ENCODE data around the gene BANP.

The BANP gene

GRCh38 chr16:87955302-87956097, 4.3 kb downstream of the BANP start:
- Histone ChIP-seq H3K4me1 (ENCODE audit: control insufficient read depth, insufficient read depth, low read length) (peaks cover 18% of the 10 kb centered on the region), H3K27me3 (ENCODE audit: control insufficient read depth, insufficient read depth, low read length) (no peaks in the 10 kb centered on the region), H3K36me3 (ENCODE audit: control insufficient read depth, insufficient read depth, low read length) (no peaks in the 10 kb centered on the region), H3K9ac (ENCODE audit: low read length) (no peak overlapping the region), H3K9me3 (ENCODE audit: control insufficient read depth, low read length) (no peaks in the 10 kb centered on the region), H3K4me3 (ENCODE audit: low read length) (no peak overlapping the region)

- H3K4me3 ChIP-seq (ENCODE audit: low read length) = no peak overlapping the region
- no peaks in the 10 kb centered on the region for H3K36me3 ChIP-seq (ENCODE audit: control insufficient read depth, insufficient read depth, low read length)
- H3K27me3 ChIP-seq (ENCODE audit: control insufficient read depth, insufficient read depth, low read length) = no peaks in the 10 kb centered on the region
- no peak overlapping the region for H3K9ac ChIP-seq (ENCODE audit: low read length)
- peaks cover 18% of the 10 kb centered on the region for H3K4me1 ChIP-seq (ENCODE audit: control insufficient read depth, insufficient read depth, low read length)
- no peaks in the 10 kb centered on the region for H3K9me3 ChIP-seq (ENCODE audit: control insufficient read depth, low read length)
Observed at GRCh38 chr16:87956098-87956364, 4.8 kb downstream of the BANP start.

- Histone ChIP-seq H3K27me3 (ENCODE audit: control insufficient read depth, insufficient read depth, low read length) (no peaks in the 10 kb centered on the region), H3K4me3 (ENCODE audit: low read length) (no peak overlapping the region), H3K36me3 (ENCODE audit: control insufficient read depth, insufficient read depth, low read length) (no peaks in the 10 kb centered on the region), H3K4me1 (ENCODE audit: control insufficient read depth, insufficient read depth, low read length) (peaks cover 18% of the 10 kb centered on the region), H3K9me3 (ENCODE audit: control insufficient read depth, low read length) (no peaks in the 10 kb centered on the region), H3K9ac (ENCODE audit: low read length) (no peak overlapping the region)
Observed at GRCh38 chr16:87956365-87957231, 5.4 kb downstream of the BANP start.

GRCh38 chr16:87957296-87958094, 6.3 kb downstream of the BANP start:
- no peak overlapping the region for H3K9ac ChIP-seq (ENCODE audit: low read length)
- no peak overlapping the region for H3K4me3 ChIP-seq (ENCODE audit: low read length)
- no peaks in the 10 kb centered on the region for H3K27me3 ChIP-seq (ENCODE audit: control insufficient read depth, insufficient read depth, low read length)
- peaks cover 14% of the 10 kb centered on the region for H3K4me1 ChIP-seq (ENCODE audit: control insufficient read depth, insufficient read depth, low read length)
- H3K9me3 ChIP-seq (ENCODE audit: control insufficient read depth, low read length) = no peaks in the 10 kb centered on the region
- no peaks in the 10 kb centered on the region for H3K36me3 ChIP-seq (ENCODE audit: control insufficient read depth, insufficient read depth, low read length)

GRCh38 chr16:87958632-87959031, 7.4 kb downstream of the BANP start:
- no peaks in the 10 kb centered on the region for H3K27me3 ChIP-seq (ENCODE audit: control insufficient read depth, insufficient read depth, low read length)
- peaks cover 8% of the 10 kb centered on the region for H3K4me1 ChIP-seq (ENCODE audit: control insufficient read depth, insufficient read depth, low read length)
- H3K9me3 ChIP-seq (ENCODE audit: control insufficient read depth, low read length) = no peaks in the 10 kb centered on the region
- no peak overlapping the region for H3K9ac ChIP-seq (ENCODE audit: low read length)
- H3K36me3 ChIP-seq (ENCODE audit: control insufficient read depth, insufficient read depth, low read length) = no peaks in the 10 kb centered on the region
- H3K4me3 ChIP-seq (ENCODE audit: low read length) = no peak overlapping the region

- H3K4me3 ChIP-seq (ENCODE audit: low read length) = no peak overlapping the region
- H3K36me3 ChIP-seq (ENCODE audit: control insufficient read depth, insufficient read depth, low read length) = no peaks in the 10 kb centered on the region
- H3K9ac ChIP-seq (ENCODE audit: low read length) = no peak overlapping the region
- no peaks in the 10 kb centered on the region for H3K4me1 ChIP-seq (ENCODE audit: control insufficient read depth, insufficient read depth, low read length)
- no peaks in the 10 kb centered on the region for H3K27me3 ChIP-seq (ENCODE audit: control insufficient read depth, insufficient read depth, low read length)
- no peaks in the 10 kb centered on the region for H3K9me3 ChIP-seq (ENCODE audit: control insufficient read depth, low read length)
Observed at GRCh38 chr16:87959391-87959990, 8.3 kb downstream of the BANP start.

- Histone ChIP-seq H3K4me3 (ENCODE audit: low read length) (no peak overlapping the region), H3K4me1 (ENCODE audit: control insufficient read depth, insufficient read depth, low read length) (no peaks in the 10 kb centered on the region), H3K9ac (ENCODE audit: low read length) (no peak overlapping the region), H3K27me3 (ENCODE audit: control insufficient read depth, insufficient read depth, low read length) (no peaks in the 10 kb centered on the region), H3K36me3 (ENCODE audit: control insufficient read depth, insufficient read depth, low read length) (no peaks in the 10 kb centered on the region), H3K9me3 (ENCODE audit: control insufficient read depth, low read length) (no peaks in the 10 kb centered on the region)
Observed at GRCh38 chr16:87960296-87960695, 9.1 kb downstream of the BANP start.

GRCh38 chr16:87960852-87961251, 9.6 kb downstream of the BANP start:
- Histone ChIP-seq H3K4me1 (ENCODE audit: control insufficient read depth, insufficient read depth, low read length) (no peaks in the 10 kb centered on the region), H3K9me3 (ENCODE audit: control insufficient read depth, low read length) (no peaks in the 10 kb centered on the region), H3K9ac (ENCODE audit: low read length) (no peak overlapping the region), H3K4me3 (ENCODE audit: low read length) (no peak overlapping the region), H3K27me3 (ENCODE audit: control insufficient read depth, insufficient read depth, low read length) (no peaks in the 10 kb centered on the region), H3K36me3 (ENCODE audit: control insufficient read depth, insufficient read depth, low read length) (no peaks in the 10 kb centered on the region)

GRCh38 chr16:87961623-87962022, 10.4 kb downstream of the BANP start:
- no peak overlapping the region for H3K4me3 ChIP-seq (ENCODE audit: low read length)
- peaks cover 7% of the 10 kb centered on the region for H3K4me1 ChIP-seq (ENCODE audit: control insufficient read depth, insufficient read depth, low read length)
- H3K36me3 ChIP-seq (ENCODE audit: control insufficient read depth, insufficient read depth, low read length) = no peaks in the 10 kb centered on the region

GRCh38 chr16:87963400-87963799, 12.2 kb downstream of the BANP start:
- Histone ChIP-seq H3K27me3 (ENCODE audit: control insufficient read depth, insufficient read depth, low read length) (no peaks in the 10 kb centered on the region), H3K4me3 (ENCODE audit: low read length) (no peak overlapping the region), H3K4me1 (ENCODE audit: control insufficient read depth, insufficient read depth, low read length) (peaks cover 11% of the 10 kb centered on the region), H3K36me3 (ENCODE audit: control insufficient read depth, insufficient read depth, low read length) (no peaks in the 10 kb centered on the region), H3K9me3 (ENCODE audit: control insufficient read depth, low read length) (no peaks in the 10 kb centered on the region), H3K9ac (ENCODE audit: low read length) (no peak overlapping the region)

More at GRCh38 chr16:87961623-87962022, 10.4 kb downstream of the BANP start:
- Histone ChIP-seq H3K27me3 (ENCODE audit: control insufficient read depth, insufficient read depth, low read length) (no peaks in the 10 kb centered on the region), H3K9ac (ENCODE audit: low read length) (no peak overlapping the region), H3K9me3 (ENCODE audit: control insufficient read depth, low read length) (no peaks in the 10 kb centered on the region)

- H3K4me1 ChIP-seq (ENCODE audit: control insufficient read depth, insufficient read depth, low read length) = peaks cover 11% of the 10 kb centered on the region
- no peaks in the 10 kb centered on the region for H3K27me3 ChIP-seq (ENCODE audit: control insufficient read depth, insufficient read depth, low read length)
- H3K4me3 ChIP-seq (ENCODE audit: low read length) = no peak overlapping the region
- no peak overlapping the region for H3K9ac ChIP-seq (ENCODE audit: low read length)
- H3K36me3 ChIP-seq (ENCODE audit: control insufficient read depth, insufficient read depth, low read length) = no peaks in the 10 kb centered on the region
- H3K9me3 ChIP-seq (ENCODE audit: control insufficient read depth, low read length) = no peaks in the 10 kb centered on the region
Observed at GRCh38 chr16:87964049-87964659, 12.9 kb downstream of the BANP start.
